Esophagus muscularis mucosa (tissue), 4 donors: Measurements from ENCODE around the gene FOXI2. TPM values are rescaled to one million over a fixed set of nuclear protein-coding genes. Genes with fewer than 3 reads are reported as not detected.

Experiments used
- DNase-seq: peaks from one replicate; pipeline ENCODE4 v3.0.0-alpha.2; 2017; ENCODE audit errors: extremely low spot score
- H3K27ac ChIP-seq, 4 donors: fragments of 200-600 bp; sonication (generic); replicated peaks in 1 of 4; 1 replicate in 3 of 4; 2 replicates in 1 of 4; pipeline ENCODE4 v1.5.1; 2016 to 2019; ENCODE audit warnings: mild to moderate bottlenecking in 1 of 4
- H3K27me3 ChIP-seq, 4 donors: fragments of 200-600 bp; sonication (generic); one replicate each; pipeline versions ENCODE4 v1.5.1 to v1.6.0; 2016 to 2019
- H3K36me3 ChIP-seq, 4 donors: fragments of 200-600 bp; sonication (generic); one replicate each; pipeline ENCODE4 v1.5.1; 2016 to 2019
- H3K4me1 ChIP-seq, 4 donors: fragments of 200-600 bp; sonication (generic); one replicate each; pipeline ENCODE4 v1.5.1; 2016 to 2019
- H3K4me3 ChIP-seq, 4 donors: fragments of 200-600 bp; sonication (generic); 1 replicate in 2 of 4; 2 replicates in 2 of 4; pipeline ENCODE4 v1.5.1; 2016 to 2019; ENCODE audit warnings: mild to moderate bottlenecking in 4 of 4, moderate library complexity in 1 of 4
- H3K9me3 ChIP-seq, 4 donors: fragments of 200-600 bp; sonication (generic); 1 replicate in 3 of 4; 2 replicates in 1 of 4; pipeline ENCODE4 v1.5.1; 2016 to 2019
- EP300 ChIP-seq: sonication (generic); formaldehyde crosslinking; IDR thresholded peaks from one replicate; pipeline ENCODE4 v1.6.1; 2017; ENCODE audit warnings: antibody characterized with exemption
- POLR2A ChIP-seq: fragments of 450-650 bp; IDR thresholded peaks from one replicate; pipeline ENCODE4 v1.6.1; 2017; ENCODE audit warnings: antibody characterized with exemption, moderate library complexity, mild to moderate bottlenecking, low read depth
- POLR2AphosphoS5 ChIP-seq, 2 donors: sonication (generic); formaldehyde crosslinking; IDR thresholded peaks; one replicate each; pipeline ENCODE4 v1.6.1; 2017; ENCODE audit warnings: antibody characterized with exemption in 2 of 2
- WGBS: methylation state at CpG from one replicate; pipeline ENCODE4 v1.1.5; 2018; 5-methylcytosine and 5-hydroxymethylcytosine counted together
- intact Hi-C: fragments of 100-400 bp; cut with DNase I; formaldehyde crosslinking; loops from one replicate; pipeline ENCODE4 v1.15.1; 2023
- total RNA-seq, 4 donors: library from RNA; depleted of rRNA; stranded (reverse); fragments of >200 nt; gene quantifications; one replicate each; pipeline versions ENCODE4 v1.1.0 to v1.2.1, GENCODE V29; 2016
- TF ChIP-seq, protein P1 (sequence below), 3 experiments: fragments of 200-600 bp in 2 of 3; fragments of 450-650 bp in 1 of 3; sonication (generic) in 2 of 3; IDR thresholded peaks; one replicate each; pipeline ENCODE4 v1.5.1; 2017 to 2019; ENCODE audit warnings: antibody characterized with exemption in 3 of 3, mild to moderate bottlenecking in 2 of 3, moderate library complexity in 1 of 3

Gene FOXI2
- total RNA-seq, 4 donors from 2014 or later, result 0.13 to 0.42 (median 0.17) TPM

DNA sequence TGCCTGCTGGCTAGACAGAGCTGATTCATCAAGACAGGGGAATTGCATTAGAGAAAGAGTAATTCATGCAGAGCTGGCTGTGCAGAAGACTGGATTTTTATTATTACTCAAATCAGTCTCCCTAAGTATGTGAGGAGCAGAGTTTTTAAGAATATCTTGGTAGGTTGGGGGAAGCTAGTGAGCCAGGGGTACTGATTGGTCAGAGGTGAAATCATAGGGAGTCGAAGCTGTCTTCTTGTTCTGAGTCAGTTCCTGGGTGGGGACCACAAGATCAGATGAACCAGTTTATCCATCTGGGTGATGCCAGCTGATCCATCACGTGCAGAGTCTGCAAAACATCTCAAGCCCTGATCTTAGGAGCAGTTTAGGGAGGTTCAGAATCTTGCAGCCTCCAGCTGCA, 39.8 kb downstream of the FOXI2 start:
- intact Hi-C loops, result no loop called here
- H3K4me3 ChIP-seq, result no peak overlapping the region
- no peaks in the 10 kb centered on the region for H3K27me3 ChIP-seq
- peaks cover 0 to 5% (median 0%) of the 10 kb centered on the region in 4 donors for H3K4me1 ChIP-seq
- TF ChIP-seq EP300 (no peak), POLR2AphosphoS5 (IDR thresholded peaks at IDR 0.05) (no peak), POLR2A (no peak)
- TF ChIP-seq, protein P1, sequence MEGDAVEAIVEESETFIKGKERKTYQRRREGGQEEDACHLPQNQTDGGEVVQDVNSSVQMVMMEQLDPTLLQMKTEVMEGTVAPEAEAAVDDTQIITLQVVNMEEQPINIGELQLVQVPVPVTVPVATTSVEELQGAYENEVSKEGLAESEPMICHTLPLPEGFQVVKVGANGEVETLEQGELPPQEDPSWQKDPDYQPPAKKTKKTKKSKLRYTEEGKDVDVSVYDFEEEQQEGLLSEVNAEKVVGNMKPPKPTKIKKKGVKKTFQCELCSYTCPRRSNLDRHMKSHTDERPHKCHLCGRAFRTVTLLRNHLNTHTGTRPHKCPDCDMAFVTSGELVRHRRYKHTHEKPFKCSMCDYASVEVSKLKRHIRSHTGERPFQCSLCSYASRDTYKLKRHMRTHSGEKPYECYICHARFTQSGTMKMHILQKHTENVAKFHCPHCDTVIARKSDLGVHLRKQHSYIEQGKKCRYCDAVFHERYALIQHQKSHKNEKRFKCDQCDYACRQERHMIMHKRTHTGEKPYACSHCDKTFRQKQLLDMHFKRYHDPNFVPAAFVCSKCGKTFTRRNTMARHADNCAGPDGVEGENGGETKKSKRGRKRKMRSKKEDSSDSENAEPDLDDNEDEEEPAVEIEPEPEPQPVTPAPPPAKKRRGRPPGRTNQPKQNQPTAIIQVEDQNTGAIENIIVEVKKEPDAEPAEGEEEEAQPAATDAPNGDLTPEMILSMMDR (IDR thresholded peaks at IDR 0.05), result no peak
- H3K9me3 ChIP-seq, result no peaks in the 10 kb centered on the region
- no peak overlapping the region for H3K27ac ChIP-seq
- 43% methylated on average over 2 of the region's 2 CpGs for WGBS
- H3K36me3 ChIP-seq, result no peaks in the 10 kb centered on the region
- DNase-seq, result peak; percentile 79

DNA sequence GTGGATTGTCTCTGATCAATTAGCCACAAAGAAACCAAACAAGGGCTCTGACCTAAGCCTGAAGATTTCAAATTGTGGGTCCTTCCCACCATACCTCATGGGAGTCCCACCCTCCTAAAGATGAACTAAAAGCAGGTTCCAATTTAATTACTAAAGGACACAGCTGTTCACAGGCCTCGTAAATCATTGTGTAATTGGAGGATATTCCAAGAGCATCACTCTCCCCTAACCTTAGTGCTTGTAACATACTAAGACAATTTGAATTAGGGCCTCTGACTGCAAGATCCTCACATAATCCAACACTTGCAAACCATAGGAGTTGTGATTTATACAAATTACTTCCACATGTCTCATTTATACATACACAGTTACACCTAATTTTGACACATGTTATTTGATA, 44.4 kb downstream of the FOXI2 start:
- intact Hi-C loops, result no loop called here
- 58% methylated on average over 1 of the region's 1 CpG for WGBS
- H3K4me1 ChIP-seq, result no peaks in the 10 kb centered on the region
- no peak overlapping the region for H3K27ac ChIP-seq
- H3K4me3 ChIP-seq, result no peak overlapping the region
- TF ChIP-seq POLR2A (no peak), EP300 (no peak), POLR2AphosphoS5 (IDR thresholded peaks at IDR 0.05) (no peak)
- TF ChIP-seq, protein P1 (IDR thresholded peaks at IDR 0.05), result no peak
- H3K36me3 ChIP-seq, result no peaks in the 10 kb centered on the region
- no peaks in the 10 kb centered on the region for H3K9me3 ChIP-seq
- no peak for DNase-seq
- no peaks in the 10 kb centered on the region for H3K27me3 ChIP-seq

- Histone ChIP-seq H3K4me3 (no peak overlapping the region), H3K4me1 (no peaks in the 10 kb centered on the region), H3K27me3 (no peaks in the 10 kb centered on the region), H3K36me3 (no peaks in the 10 kb centered on the region), H3K27ac (no peak overlapping the region), H3K9me3 (peaks cover 0 to 5% (median 0%) of the 10 kb centered on the region in 4 donors)
- WGBS, result 88% methylated on average over 2 of the region's 2 CpGs
- TF ChIP-seq EP300 (no peak), POLR2A (no peak)
- DNase-seq, result no peak
- intact Hi-C loops, result no loop called here
Measured at GRCh38 chr10:127787873-127788272, 50.9 kb downstream of the FOXI2 start.

- Histone ChIP-seq H3K27ac (no peak overlapping the region), H3K9me3 (peaks cover 0 to 5% (median 2%) of the 10 kb centered on the region in 4 donors), H3K4me3 (no peak overlapping the region), H3K36me3 (no peaks in the 10 kb centered on the region), H3K4me1 (no peaks in the 10 kb centered on the region), H3K27me3 (no peaks in the 10 kb centered on the region)
- no peak for DNase-seq
- TF ChIP-seq, protein P1 (IDR thresholded peaks at IDR 0.05), result no peak
- TF ChIP-seq POLR2AphosphoS5 (IDR thresholded peaks at IDR 0.05) (no peak), EP300 (no peak), POLR2A (no peak)
- intact Hi-C loops, result no loop called here
- WGBS, result 57% methylated on average over 7 of the region's 7 CpGs
Measured at GRCh38 chr10:127790066-127790624, 53.2 kb downstream of the FOXI2 start.

Other genes with a start within 250 kb of the FOXI2 start
- not detected for gene NPS, start 187.9 kb upstream of the FOXI2 start, total RNA-seq
- not detected for gene CLRN3, start 155.8 kb downstream of the FOXI2 start, total RNA-seq
- gene PTPRE, start 169.9 kb downstream of the FOXI2 start, total RNA-seq, result 10 to 100 TPM in 2 of 4 donors, 1 to 10 TPM in 2; 8.7 to 22.4 (median 13.3) TPM